Ishikawa (cell line): ENCODE data around the gene RAB25.

Experiments
- CEBPB ChIP-seq: IDR thresholded peaks from 2 replicates; pipeline ENCODE4 v1.6.1; 2012
- CREB1 ChIP-seq: IDR thresholded peaks from 2 replicates; pipeline ENCODE4 v1.6.1; 2012; ENCODE audit warnings: low read depth
- EGR1 ChIP-seq: IDR thresholded peaks from 2 replicates; pipeline ENCODE4 v1.6.1; 2012
- EP300 ChIP-seq: IDR thresholded peaks from 2 replicates; pipeline ENCODE4 v1.6.1; 2012; ENCODE audit warnings: borderline replicate concordance
- FOXM1 ChIP-seq: IDR thresholded peaks from 2 replicates; pipeline ENCODE4 v1.6.1; 2012; ENCODE audit warnings: low read depth, borderline replicate concordance
- MAX ChIP-seq: IDR thresholded peaks from 2 replicates; pipeline ENCODE4 v1.6.1; 2012
- NFIC ChIP-seq: IDR thresholded peaks from 2 replicates; pipeline ENCODE4 v1.6.1; 2012
- RAD21 ChIP-seq: IDR thresholded peaks from 2 replicates; pipeline ENCODE4 v1.6.1; 2012; ENCODE audit warnings: low read depth
- TAF1 ChIP-seq: IDR thresholded peaks from 2 replicates; pipeline ENCODE4 v1.6.1; 2012; ENCODE audit warnings: low read depth, mild to moderate bottlenecking
- TCF12 ChIP-seq: IDR thresholded peaks from 2 replicates; pipeline ENCODE4 v1.6.1; 2012; ENCODE audit warnings: low read depth
- TEAD4 ChIP-seq: IDR thresholded peaks from 2 replicates; pipeline ENCODE4 v1.6.1; 2012
- USF1 ChIP-seq: IDR thresholded peaks from 2 replicates; pipeline ENCODE4 v1.6.1; 2012
- YY1 ChIP-seq: IDR thresholded peaks from 2 replicates; pipeline ENCODE4 v1.6.1; 2012; ENCODE audit warnings: low read depth
- ZBTB7A ChIP-seq: IDR thresholded peaks from 2 replicates; pipeline ENCODE4 v1.6.1; 2012; ENCODE audit warnings: low read depth
- TF ChIP-seq, protein P1 (sequence below): IDR thresholded peaks from 2 replicates; pipeline ENCODE4 v1.6.1; 2012; ENCODE audit warnings: low read depth, mild to moderate bottlenecking

The RAB25 gene

DNA sequence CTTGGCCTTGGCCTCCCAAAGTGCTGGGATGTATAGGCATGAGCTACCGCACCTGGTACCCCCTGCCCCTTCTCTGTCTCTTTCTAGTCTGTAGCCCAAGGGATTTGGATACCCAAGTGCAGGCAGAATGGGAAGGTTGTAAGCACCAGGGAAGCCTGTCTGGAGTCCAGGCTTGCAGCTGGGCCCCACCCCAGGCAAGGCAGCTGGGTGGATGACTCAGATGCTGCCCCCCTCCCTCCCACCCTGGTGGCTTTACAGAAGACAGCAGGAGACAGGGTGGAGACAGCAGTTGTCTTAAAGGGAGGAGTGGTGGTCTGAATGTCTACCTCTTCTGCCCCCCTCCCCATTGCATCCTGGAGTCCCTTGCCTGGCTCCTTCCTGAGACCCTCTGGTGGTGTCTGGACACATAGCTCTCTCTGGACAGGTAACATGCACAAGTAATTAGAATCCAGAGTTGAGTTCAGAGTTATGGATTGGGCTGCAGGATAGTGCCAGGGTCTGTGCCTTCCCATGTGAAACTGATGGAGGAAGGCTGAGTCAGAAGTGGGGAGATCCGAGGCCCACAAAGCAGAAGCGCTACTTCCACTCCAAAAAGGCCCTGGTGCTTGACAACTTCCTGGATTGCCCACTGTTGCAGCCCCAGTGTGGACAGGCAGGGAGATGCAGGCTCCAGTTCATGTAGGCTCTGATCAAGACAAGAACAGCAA lies 58.7 kb downstream of the RAB25 start:
- TF ChIP-seq RAD21 (no peak), TEAD4 (no peak), USF1 (no peak), TAF1 (no peak), EGR1 (no peak), CREB1 (no peak), NFIC (no peak), FOXM1 (no peak), MAX (no peak), ZBTB7A (no peak), CEBPB (no peak), EP300 (no peak), YY1 (no peak), TCF12 (no peak)
- TF ChIP-seq, protein P1, sequence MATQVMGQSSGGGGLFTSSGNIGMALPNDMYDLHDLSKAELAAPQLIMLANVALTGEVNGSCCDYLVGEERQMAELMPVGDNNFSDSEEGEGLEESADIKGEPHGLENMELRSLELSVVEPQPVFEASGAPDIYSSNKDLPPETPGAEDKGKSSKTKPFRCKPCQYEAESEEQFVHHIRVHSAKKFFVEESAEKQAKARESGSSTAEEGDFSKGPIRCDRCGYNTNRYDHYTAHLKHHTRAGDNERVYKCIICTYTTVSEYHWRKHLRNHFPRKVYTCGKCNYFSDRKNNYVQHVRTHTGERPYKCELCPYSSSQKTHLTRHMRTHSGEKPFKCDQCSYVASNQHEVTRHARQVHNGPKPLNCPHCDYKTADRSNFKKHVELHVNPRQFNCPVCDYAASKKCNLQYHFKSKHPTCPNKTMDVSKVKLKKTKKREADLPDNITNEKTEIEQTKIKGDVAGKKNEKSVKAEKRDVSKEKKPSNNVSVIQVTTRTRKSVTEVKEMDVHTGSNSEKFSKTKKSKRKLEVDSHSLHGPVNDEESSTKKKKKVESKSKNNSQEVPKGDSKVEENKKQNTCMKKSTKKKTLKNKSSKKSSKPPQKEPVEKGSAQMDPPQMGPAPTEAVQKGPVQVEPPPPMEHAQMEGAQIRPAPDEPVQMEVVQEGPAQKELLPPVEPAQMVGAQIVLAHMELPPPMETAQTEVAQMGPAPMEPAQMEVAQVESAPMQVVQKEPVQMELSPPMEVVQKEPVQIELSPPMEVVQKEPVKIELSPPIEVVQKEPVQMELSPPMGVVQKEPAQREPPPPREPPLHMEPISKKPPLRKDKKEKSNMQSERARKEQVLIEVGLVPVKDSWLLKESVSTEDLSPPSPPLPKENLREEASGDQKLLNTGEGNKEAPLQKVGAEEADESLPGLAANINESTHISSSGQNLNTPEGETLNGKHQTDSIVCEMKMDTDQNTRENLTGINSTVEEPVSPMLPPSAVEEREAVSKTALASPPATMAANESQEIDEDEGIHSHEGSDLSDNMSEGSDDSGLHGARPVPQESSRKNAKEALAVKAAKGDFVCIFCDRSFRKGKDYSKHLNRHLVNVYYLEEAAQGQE, result no peak
